Measurements from ENCODE around the gene KRT34.
"Not testable (repeated sequence)": the region's sequence is repeated elsewhere in the genome, so short reads cannot be mapped to it uniquely, and the experiment has no call there.

Gene KRT34

GRCh38 chr17:41360296-41360995 lies 21.7 kb downstream of the KRT34 start:
- DNase-seq = no peak

GRCh38 chr17:41354536-41354935 lies 27.6 kb downstream of the KRT34 start:
- DNase-seq = no peak

GRCh38 chr17:41352597-41353366 lies 29.3 kb downstream of the KRT34 start:
- DNase-seq = no peak

- no peak for DNase-seq
Measured at GRCh38 chr17:41351177-41351576, 30.9 kb downstream of the KRT34 start.

GRCh38 chr17:41350381-41350878 lies 31.7 kb downstream of the KRT34 start, which contains the start of gene KRT33A:
TSS of gene KRT33A (minus strand) at chr17:41350828. CDS start at chr17:41350767, 61 bp downstream.
- DNase-seq = not testable (repeated sequence)

- DNase-seq = no peak
Measured at GRCh38 chr17:41347869-41348760, 34.0 kb downstream of the KRT34 start.

- not testable (repeated sequence) for DNase-seq
Measured at GRCh38 chr17:41346421-41346820, 35.7 kb downstream of the KRT34 start.

GRCh38 chr17:41345992-41346391 lies 36.1 kb downstream of the KRT34 start:
- no peak for DNase-seq

- DNase-seq = no peak
Measured at GRCh38 chr17:41343029-41343428, 39.1 kb downstream of the KRT34 start.

- no peak for DNase-seq
Measured at GRCh38 chr17:41340934-41341861, 40.9 kb downstream of the KRT34 start.

GRCh38 chr17:41340494-41340893 lies 41.6 kb downstream of the KRT34 start:
- peak in 1 of 3 experiments; percentile 41 for DNase-seq

GRCh38 chr17:41339571-41340172 lies 42.4 kb downstream of the KRT34 start:
- no peak for DNase-seq

GRCh38 chr17:41338961-41339485 lies 43.1 kb downstream of the KRT34 start:
- DNase-seq = no peak

GRCh38 chr17:41335747-41336146 lies 46.4 kb downstream of the KRT34 start:
- DNase-seq = no peak

GRCh38 chr17:41334385-41335305 lies 47.5 kb downstream of the KRT34 start:
- DNase-seq = no peak

GRCh38 chr17:41333836-41334235 lies 48.3 kb downstream of the KRT34 start:
- no peak for DNase-seq

GRCh38 chr17:41333098-41333497 lies 49.0 kb downstream of the KRT34 start:
- no peak for DNase-seq

GRCh38 chr17:41332239-41332638 lies 49.9 kb downstream of the KRT34 start:
- DNase-seq = no peak

- DNase-seq = no peak
Measured at GRCh38 chr17:41331606-41332005, 50.5 kb downstream of the KRT34 start.
